K562 (cell line): ENCODE data around the gene PTGER3. TPM values are rescaled to one million over a fixed set of nuclear protein-coding genes. Genes with fewer than 3 reads are reported as not detected.

ENCODE experiments used
- BCOR ChIP-seq: fragments of 450-650 bp; IDR thresholded peaks from 2 replicates; pipeline ENCODE4 v1.6.1; 2016
- CEBPZ ChIP-seq: fragments of 150-350 bp; IDR thresholded peaks from 2 replicates; pipeline ENCODE4 v1.6.1; 2014; ENCODE audit warnings: low read depth, mild to moderate bottlenecking, low read length, borderline replicate concordance
- CHD4 ChIP-seq: fragments of 200-600 bp; sonication (generic); IDR thresholded peaks from 3 replicates; pipeline ENCODE4 v1.6.1; 2012; ENCODE audit warnings: low read depth, mild to moderate bottlenecking, mixed read lengths, low read length, inconsistent platforms; ENCODE audit not compliant: insufficient read depth, insufficient replicate concordance, poor library complexity, severe bottlenecking
- CSDE1 ChIP-seq, 2 experiments: fragments of 450-650 bp; IDR thresholded peaks; 2 replicates each; pipeline ENCODE4 v1.6.1; 2016; ENCODE audit warnings: mild to moderate bottlenecking in 1 of 2
- FOXJ3 ChIP-seq: sonication (generic); formaldehyde crosslinking; IDR thresholded peaks from 2 replicates; pipeline ENCODE4 v1.4.0; 2020; ENCODE audit warnings: mild to moderate bottlenecking, missing genetic modification reagents
- GTF2A2 ChIP-seq: IDR thresholded peaks from 2 replicates; pipeline ENCODE4 v1.6.1; 2016; ENCODE audit warnings: mild to moderate bottlenecking, missing genetic modification characterization, missing compliant biosample characterization
- HDAC6 ChIP-seq: IDR thresholded peaks from 2 replicates; pipeline ENCODE4 v1.6.1; 2012; ENCODE audit warnings: low read depth, mild to moderate bottlenecking, control low read depth, inconsistent platforms, low read length, moderate library complexity
- MCM3 ChIP-seq: fragments of 450-650 bp; IDR thresholded peaks from 2 replicates; pipeline ENCODE4 v1.6.1; 2016
- NCOR1 ChIP-seq: fragments of 450-650 bp; IDR thresholded peaks from 2 replicates; pipeline ENCODE4 v1.6.1; 2016; ENCODE audit warnings: mild to moderate bottlenecking, moderate library complexity
- NFRKB ChIP-seq: fragments of 450-650 bp; IDR thresholded peaks from 2 replicates; pipeline ENCODE4 v1.6.1; 2016; ENCODE audit warnings: low read depth
- PREB ChIP-seq: sonication (generic); formaldehyde crosslinking; IDR thresholded peaks from 2 replicates; pipeline ENCODE4 v1.8.1; 2023; ENCODE audit warnings: mild to moderate bottlenecking, missing genetic modification reagents
- PRPF4 ChIP-seq: fragments of 200-400 bp; formaldehyde crosslinking; IDR thresholded peaks from one replicate; pipeline ENCODE4 v1.6.1; 2017; ENCODE audit warnings: low read length, low read depth, mild to moderate bottlenecking; ENCODE audit not compliant: insufficient read depth, poor library complexity, severe bottlenecking
- RBBP5 ChIP-seq: fragments of 200-600 bp; sonication (generic); IDR thresholded peaks from 2 replicates; pipeline ENCODE4 v1.6.1; 2012; ENCODE audit warnings: borderline replicate concordance, mild to moderate bottlenecking, low read length, control low read depth, inconsistent platforms; ENCODE audit not compliant: insufficient read depth, poor library complexity, severe bottlenecking
- STAG1 ChIP-seq: sonication (generic); formaldehyde crosslinking; IDR thresholded peaks from 2 replicates; pipeline ENCODE4 v1.5.0; 2020; ENCODE audit warnings: missing genetic modification reagents, borderline replicate concordance
- ZBTB17 ChIP-seq: fragments of 450-650 bp; formaldehyde crosslinking; IDR thresholded peaks from 2 replicates; pipeline ENCODE4 v1.4.0; 2020; ENCODE audit warnings: mild to moderate bottlenecking
- ZBTB7A ChIP-seq: IDR thresholded peaks from 2 replicates; pipeline ENCODE4 v1.6.1; 2011; ENCODE audit warnings: low read depth, mild to moderate bottlenecking, low read length, moderate library complexity, borderline replicate concordance; ENCODE audit not compliant: control insufficient read depth
- ZNF232 ChIP-seq: sonication (generic); formaldehyde crosslinking; IDR thresholded peaks from 2 replicates; pipeline ENCODE4 v1.8.0; 2022; ENCODE audit warnings: mild to moderate bottlenecking, missing genetic modification reagents
- ZNF707 ChIP-seq: fragments of 250-450 bp; sonication (Bioruptor Pico); conservative IDR thresholded peaks from 2 replicates; pipeline ENCODE4 v1.8.0; 2022; ENCODE audit warnings: inconsistent platforms, mild to moderate bottlenecking, moderate library complexity
- polyA plus RNA-seq, 8 experiments: library from polyadenylated mRNA; depleted of rRNA in 4 of 8; stranded (reverse) in 5 of 8; unstranded in 3 of 8; fragments of >200 nt; fragmentation: Nextera tagmentation in 2 of 8; fragmentation: Illumina TruSeq in 1 of 8; extraction: Ambion mirVana in 2 of 8; extraction: Trizol in 1 of 8; gene quantifications; 2 replicates each; pipeline versions ENCODE4 v1.2.1 to v1.2.3, GENCODE V29; 2011 to 2014; ENCODE audit warnings: inconsistent platforms in 1 of 8, missing spikeins in 1 of 8
- total RNA-seq, 7 experiments: library from RNA; depleted of rRNA in 6 of 7; stranded (reverse); fragments of >200 nt in 6 of 7; fragmentation: Illumina TruSeq in 2 of 7; extraction: Trizol in 2 of 7; gene quantifications; 2 replicates each; pipeline versions ENCODE4 v1.2.1 to v1.2.3, GENCODE V29; 2011 to 2021; ENCODE audit warnings: low replicate concordance in 1 of 7
- TF ChIP-seq, protein P1 (sequence below): fragments of 250-450 bp; sonication (Bioruptor Pico); IDR thresholded peaks from 2 replicates; pipeline ENCODE4 v1.5.1; 2021; ENCODE audit warnings: mild to moderate bottlenecking

The PTGER3 gene
- total and polyA plus RNA-seq, 9 of the 15 experiments (the other 6 are each of a cell fraction or from before 2014, with no cell fraction given), result 3.8 to 28.5 (median 14.2) TPM

- TF ChIP-seq, protein P1, sequence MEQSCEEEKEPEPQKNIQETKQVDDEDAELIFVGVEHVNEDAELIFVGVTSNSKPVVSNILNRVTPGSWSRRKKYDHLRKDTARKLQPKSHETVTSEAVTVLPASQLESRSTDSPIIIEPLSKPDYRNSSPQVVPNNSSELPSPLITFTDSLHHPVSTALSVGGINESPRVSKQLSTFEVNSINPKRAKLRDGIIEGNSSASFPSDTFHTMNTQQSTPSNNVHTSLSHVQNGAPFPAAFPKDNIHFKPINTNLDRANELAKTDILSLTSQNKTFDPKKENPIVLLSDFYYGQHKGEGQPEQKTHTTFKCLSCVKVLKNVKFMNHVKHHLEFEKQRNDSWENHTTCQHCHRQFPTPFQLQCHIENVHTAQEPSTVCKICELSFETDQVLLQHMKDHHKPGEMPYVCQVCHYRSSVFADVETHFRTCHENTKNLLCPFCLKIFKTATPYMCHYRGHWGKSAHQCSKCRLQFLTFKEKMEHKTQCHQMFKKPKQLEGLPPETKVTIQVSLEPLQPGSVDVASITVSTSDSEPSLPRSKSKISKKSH (CRISPR knock-in tag), result no peak
- TF ChIP-seq PRPF4 (no peak), NFRKB (peak; percentile 45; the same call in 1 of the 2 replicates), BCOR (peak; percentile 15; the same call in 1 of the 2 replicates), ZBTB17 (CRISPR knock-in tag) (no peak), FOXJ3 (no peak), ZNF707 (CRISPR knock-in tag) (no peak), GTF2A2 (tag) (no peak), MCM3 (no peak), NCOR1 (no peak), CHD4 (no peak), CSDE1 (IDR thresholded peaks at IDR 0.05) (no peak), STAG1 (no peak), PREB (no peak), HDAC6 (no peak), ZBTB7A (no peak), CEBPZ (no peak), RBBP5 (peak; percentile 63), ZNF232 (peak; percentile 25; the same call in 1 of the 2 replicates)
Observed at GRCh38 chr1:71046891-71047634, 553 bp downstream of the PTGER3 start (continued).
